Measurements from ENCODE around the gene WDR1.

Gene WDR1

GRCh38 chr4:10083861-10084641, 32.5 kb downstream of the WDR1 start:
- DNase-seq, result no peak

DNA sequence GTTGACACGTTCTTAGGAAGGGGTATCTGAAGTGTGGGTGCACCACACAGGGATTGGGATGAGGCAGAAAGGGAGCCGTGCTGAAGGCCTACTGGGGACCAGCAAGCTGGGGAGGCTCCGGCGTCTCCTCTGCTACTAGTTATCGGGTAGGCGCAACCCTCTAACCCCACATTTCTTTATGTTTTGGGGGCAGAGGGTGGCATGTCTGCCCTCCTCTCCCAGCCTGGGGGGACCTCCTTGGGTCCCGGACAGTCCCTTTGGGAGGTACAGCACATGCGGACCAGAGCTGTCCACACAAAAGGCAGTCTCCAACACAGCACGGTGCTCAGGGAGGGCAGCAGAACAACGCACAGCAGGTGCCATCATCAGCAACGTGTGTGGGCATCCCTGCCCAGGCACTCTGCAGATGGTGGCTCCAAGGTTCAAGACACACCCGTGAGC, 33.2 kb downstream of the WDR1 start:
- DNase-seq, result no peak

DNA sequence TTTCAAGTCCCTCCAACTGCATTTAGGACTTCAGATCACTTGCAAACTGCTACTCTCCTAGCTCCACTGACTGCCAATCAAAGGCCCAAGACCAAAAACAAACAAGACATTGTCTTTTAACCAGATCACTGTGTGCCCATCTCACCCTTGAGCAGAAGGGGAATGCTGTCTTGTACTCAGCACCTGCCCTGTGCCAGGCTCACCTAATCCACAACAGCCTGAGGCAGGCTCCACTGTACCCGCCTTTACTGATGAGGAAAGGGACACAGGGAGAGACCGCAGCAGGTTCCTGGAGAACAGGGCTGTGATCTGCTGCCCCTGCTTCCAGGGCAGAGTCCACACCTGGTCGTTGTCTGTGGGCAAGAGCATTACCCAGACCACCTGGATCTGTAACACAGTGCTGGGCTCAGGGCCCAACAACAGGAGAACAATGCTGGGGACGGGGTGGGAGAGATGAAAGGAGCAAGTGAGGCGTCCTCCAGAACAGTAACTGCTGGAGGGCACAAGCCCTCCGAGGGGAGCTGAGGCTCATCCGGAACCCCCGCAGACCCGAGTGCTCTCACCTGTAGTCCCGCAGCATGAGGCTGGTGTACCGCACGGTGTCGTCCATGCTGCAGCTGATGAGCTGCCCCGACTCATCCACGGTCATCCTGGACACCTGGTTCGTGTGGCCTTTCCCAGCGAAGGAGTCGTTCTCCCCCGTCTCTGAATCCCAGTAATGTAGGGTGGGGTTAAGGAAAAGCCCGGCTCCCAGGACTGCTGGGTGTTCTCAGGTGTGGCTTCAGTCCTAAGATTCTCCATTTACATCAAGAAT, 33.9 kb downstream of the WDR1 start:
- DNase-seq, result no peak

- DNase-seq, result no peak
These were observed 34.6 kb downstream of the WDR1 start for GRCh38 chr4:10082047-10082446.

DNA sequence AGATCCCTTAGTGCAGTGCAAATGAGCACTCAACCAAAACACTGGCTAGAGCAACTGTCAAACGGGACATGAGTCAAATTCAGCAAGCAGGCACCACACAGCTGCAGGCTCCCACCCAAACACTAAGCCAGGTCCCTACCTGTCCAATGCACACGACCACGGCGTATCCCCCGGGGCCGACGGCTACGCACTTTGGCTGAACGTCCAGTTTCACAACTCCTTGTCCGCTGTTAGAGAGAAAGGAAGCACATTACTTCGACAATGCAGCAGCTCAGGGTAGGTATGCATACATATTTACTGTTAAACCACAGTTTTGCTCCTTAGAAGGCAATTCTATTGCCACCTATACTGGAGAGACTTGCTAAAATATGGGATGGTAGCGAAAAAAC, 35.4 kb downstream of the WDR1 start:
- DNase-seq, result no peak

DNA sequence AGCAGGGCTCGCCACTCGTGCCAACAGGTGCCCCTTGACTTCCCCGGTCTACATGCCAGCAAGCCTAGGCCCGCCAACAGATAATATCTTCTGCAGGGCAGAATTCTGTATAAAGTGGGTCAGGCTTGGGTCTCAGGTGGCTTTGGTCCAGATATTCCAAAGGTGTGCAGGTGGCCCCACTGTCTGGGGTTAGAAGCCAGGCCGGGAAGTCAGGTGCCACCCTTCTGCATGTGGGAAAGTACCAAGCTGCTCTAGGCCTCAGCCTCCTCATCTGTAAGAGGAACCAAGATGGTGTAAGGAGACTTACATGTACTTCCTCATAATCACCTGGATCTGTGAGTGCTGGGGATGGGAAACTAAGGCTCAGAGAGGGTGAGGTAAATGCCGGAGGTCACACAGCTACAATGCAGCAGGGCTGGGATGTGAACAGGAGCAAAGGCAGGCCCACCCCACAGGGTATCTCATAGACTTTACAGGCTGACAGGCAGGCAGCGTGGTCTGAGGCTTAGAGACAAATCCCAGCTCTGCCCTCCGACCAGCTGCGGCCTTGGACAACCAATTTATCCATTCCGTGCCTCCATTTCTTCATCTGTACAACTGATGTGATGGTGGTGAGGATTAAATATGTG, 35.9 kb downstream of the WDR1 start:
- no peak for DNase-seq

DNA sequence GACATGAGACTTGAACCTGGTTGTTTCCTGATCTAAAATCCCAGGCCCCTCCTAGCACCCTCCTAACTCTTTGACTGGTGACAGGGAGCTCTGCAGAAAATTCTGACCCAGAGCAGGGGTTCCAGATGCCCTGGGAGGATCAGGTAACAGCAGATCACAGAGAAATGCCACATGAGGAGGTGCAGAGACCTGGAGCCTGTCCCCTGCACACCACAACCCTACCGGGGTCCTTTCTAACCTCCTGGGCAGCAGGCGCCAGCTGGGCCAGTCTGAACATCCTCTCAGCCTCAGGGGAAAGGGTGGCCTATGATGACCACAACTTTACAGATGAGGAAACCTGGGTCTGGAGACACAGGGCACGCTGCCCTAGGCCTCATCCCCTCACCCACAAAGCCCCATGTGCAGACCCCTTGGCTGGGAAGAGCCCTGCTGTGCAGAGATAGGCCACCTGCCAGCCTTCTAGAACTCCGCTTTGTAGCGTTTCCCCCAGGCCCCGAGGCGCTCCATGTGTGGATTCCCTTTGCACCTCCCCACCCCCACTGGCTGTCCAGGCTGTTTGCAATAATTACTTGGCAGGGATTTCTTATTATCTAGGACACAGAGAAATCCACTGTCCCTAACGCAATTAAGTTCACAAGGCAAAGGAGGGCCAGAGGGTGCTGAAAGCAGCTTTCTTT, 36.5 kb downstream of the WDR1 start:
- no peak for DNase-seq

GRCh38 chr4:10079256-10079655, 37.3 kb downstream of the WDR1 start:
- no peak for DNase-seq

- DNase-seq, result no peak
These were observed 37.9 kb downstream of the WDR1 start for GRCh38 chr4:10078481-10079233.

DNA sequence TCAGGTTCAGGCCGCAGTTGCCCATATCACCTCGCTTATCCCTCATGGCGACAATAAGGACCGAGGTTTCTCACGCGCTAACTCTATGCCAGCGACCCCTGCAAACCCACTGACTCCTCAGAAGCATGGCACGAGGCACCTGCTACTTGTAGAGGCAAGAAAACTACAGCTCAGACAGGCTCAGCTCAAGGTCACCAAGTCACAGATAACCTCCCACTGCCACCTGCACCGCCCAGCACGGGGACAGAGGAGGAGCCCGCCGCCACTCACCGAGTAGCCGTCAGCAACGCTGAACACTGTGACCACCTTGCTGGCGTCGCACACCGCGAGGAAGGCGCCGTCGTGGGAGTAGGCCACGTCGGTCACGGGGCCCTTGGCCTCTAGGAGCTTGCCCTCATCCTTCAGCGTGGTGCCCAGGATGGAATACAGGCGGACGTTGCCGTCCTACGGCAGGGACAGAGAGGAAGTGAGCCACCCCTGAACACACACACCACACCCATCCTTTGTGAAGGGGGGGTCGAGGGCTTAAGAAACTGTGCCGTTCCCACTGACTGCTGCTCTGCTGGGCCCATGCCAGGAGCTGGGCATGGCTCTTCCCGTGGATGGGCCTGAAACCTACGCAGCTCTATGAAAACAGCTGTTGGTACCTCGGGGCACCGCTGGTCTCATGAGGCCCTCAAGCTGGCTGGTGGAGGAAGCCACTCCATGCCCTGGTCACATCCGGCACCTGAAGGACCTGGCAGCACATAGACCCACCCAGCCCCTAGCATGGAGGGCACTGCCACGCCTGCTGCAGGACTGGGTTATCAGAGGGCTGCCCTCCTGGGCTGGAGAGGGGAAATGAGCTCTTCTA, 38.9 kb downstream of the WDR1 start:
- DNase-seq, result no peak

DNA sequence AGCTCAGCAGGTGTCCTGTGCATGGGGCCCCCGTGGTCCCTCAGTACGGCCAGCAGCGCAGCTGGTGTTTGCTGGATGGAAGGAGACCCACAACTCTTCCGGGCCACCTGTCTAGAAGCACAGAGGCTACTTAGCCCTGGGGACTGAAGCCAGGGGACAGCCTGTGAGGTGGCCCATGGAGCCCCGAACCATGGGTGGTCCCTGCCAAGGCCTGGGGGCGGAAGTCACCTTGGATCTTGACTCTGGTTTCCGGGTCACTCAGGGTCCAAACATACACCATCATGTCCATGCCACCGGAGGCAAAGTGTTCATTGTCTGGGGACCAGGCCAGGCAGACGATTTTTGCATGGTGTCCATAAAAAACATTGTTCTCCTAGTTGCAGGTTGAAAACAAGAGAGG, 39.5 kb downstream of the WDR1 start:
- DNase-seq, result no peak

GRCh38 chr4:10075953-10076391, 40.6 kb downstream of the WDR1 start:
- no peak for DNase-seq

GRCh38 chr4:10075158-10075863, 41.3 kb downstream of the WDR1 start:
- DNase-seq, result no peak

DNA sequence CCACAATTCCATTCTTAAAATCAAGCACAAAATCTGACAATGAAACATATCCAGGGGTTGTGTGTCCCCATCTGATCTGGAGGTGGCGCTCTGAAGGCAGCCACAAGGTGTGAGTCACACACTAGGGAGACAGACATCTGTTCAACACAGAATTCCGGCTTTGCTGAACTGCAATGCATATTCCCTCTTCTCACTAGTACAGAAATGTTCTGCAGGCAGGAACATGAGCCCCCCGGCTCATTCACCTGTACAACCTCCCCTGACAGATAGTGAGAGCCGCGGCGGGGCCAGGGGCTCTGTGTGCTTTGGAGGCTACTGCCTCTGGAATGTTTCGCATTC, 41.9 kb downstream of the WDR1 start:
- DNase-seq, result no peak

DNA sequence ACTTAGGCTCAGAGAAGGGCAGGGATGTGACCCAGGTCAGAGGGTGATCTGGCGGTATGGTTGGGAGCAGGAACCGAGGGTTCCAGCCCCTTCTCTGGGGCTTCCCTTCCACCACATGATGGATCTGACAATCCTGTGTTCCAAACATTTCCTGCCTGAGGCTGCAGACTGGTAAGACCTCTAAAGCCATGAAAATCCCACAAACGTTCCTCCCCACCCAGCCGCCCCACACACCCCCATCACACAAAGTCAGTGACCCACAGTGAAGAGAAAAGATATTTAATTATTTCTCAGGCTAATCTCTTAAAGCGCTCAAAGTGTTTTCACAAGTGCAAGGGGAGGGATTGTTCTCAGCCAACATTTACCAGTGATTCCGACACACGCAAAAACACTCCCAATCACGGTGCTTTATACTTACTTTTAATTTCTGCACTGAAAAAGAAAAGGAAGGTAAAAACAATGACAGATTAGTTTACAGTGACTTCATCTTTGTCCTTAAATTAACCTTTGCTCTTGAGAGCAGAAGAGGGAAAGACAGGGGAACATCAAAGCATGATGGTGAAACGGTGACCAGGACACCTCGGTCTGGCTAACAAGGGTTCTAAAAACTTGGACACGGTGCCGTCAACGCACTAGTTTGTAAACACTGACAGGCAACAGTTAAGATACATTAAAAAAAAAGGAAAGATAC, 42.4 kb downstream of the WDR1 start:
- no peak for DNase-seq

DNA sequence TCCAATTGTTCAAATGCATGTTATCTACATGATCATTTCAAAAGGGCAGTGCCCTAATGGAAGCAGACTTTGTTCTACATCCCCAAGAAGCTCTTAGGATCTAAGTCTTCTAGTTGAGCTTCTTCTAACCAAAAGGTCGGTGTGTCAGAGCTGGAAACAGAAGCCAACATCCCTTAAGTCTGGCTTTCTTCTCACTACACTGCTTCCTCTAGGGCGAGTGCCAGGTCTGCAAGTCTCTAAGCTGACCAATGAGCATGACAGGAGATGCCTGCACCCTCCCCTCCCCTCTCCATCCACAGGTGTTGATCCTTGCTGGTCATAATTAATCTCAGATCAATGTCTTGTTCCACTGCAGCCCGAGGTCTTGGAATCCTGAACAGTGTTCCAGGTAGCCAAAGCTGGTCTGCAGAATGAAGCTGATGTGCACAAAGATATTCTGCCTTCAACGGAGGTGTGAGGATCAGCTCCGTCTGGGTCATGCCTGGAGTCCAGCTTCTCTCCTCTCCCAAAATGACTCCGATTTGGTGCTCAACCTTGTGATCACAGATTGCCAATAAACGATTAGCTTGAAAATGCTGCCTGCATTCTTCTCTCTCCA, 44.1 kb downstream of the WDR1 start:
- DNase-seq, result no peak

- DNase-seq, result no peak
These were observed 47.4 kb downstream of the WDR1 start for GRCh38 chr4:10069075-10069642.

DNA sequence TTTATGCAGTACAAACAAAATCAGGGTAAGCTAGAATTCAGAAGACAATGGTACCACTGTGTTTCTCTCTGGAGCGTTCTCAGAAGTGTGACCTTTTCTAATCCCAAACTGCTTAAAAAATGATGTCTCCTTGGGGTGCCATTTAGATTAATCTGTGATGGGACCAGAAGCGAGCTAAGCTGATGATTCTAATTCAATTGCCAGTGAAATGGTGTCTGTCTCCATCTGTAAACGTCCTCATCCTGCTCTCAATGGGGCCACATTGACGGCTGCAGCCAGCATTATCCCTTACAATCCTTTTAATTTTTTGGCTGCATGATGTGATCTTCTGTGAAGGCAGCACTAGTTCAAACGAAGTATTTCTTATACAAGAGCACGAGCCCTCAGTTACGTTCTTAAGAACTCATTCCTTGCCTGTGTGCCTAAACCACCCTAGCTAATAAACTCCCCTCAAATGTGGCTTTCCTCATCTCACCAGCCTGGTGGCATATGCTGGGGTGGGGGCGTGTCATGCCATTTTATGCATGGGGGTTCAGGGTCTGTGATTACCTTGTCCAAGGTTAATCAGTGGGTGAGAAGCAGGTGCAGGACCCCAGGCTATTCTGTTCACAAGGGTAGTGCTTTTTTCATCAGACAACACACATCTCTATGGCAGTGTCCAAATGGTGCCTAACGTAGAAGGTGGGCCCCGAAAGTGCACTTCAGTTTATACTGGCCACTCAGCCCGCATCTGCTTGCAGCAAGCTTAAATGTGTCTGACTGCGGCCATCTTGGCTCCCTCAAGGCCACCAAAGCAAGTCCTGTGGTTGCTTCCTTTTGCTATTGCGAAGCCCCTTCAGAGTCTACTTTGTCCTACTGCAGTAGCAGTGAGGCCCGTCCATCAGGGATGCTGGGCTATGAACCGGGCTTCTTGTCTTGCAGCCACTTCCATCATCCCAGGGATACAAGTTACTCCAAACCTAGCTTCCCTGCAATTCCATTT, 49.6 kb downstream of the WDR1 start:
- DNase-seq, result no peak

Data from CD4-positive, alpha-beta T cell treated with Interferon gamma for 1 hour (primary cell).